HG02943 (cell line): ENCODE data around the gene B3GNT9.

Experiments
- ATAC-seq: cut with Tn5 transposase; IDR thresholded peaks from one replicate; pipeline ENCODE4 v1.9.1; 2021; ENCODE audit warnings: mild to moderate bottlenecking, low read depth, moderate library complexity; ENCODE audit not compliant: unreplicated experiment

The B3GNT9 gene

GRCh38 chr16:67169642-67170167 is 18.9 kb upstream of the B3GNT9 start:
- no peak for ATAC-seq

GRCh38 chr16:67169011-67169451 is 18.2 kb upstream of the B3GNT9 start:
- ATAC-seq = no peak

GRCh38 chr16:67167588-67167987 is 16.8 kb upstream of the B3GNT9 start:
- no peak for ATAC-seq

GRCh38 chr16:67166598-67167168 is 15.9 kb upstream of the B3GNT9 start:
- no peak for ATAC-seq

- ATAC-seq = no peak
Observed at GRCh38 chr16:67166110-67166547, 15.3 kb upstream of the B3GNT9 start.

GRCh38 chr16:67165121-67166078 is 14.6 kb upstream of the B3GNT9 start:
- ATAC-seq = no peak

- no peak for ATAC-seq
Observed at GRCh38 chr16:67164599-67165061, 13.8 kb upstream of the B3GNT9 start, which contains the start of gene HSF4. HSF4 (plus strand) TSS chr16:67164745; CDS start chr16:67164812, 67 bp downstream.

- no peak for ATAC-seq
Observed at GRCh38 chr16:67163999-67164558, 13.3 kb upstream of the B3GNT9 start.

- no peak for ATAC-seq
Observed at GRCh38 chr16:67163164-67163998, 12.6 kb upstream of the B3GNT9 start.

GRCh38 chr16:67162506-67163163 is 11.8 kb upstream of the B3GNT9 start:
- no peak for ATAC-seq

- no peak for ATAC-seq
Observed at GRCh38 chr16:67161595-67162058, 10.8 kb upstream of the B3GNT9 start.

GRCh38 chr16:67158637-67159600 is 8.1 kb upstream of the B3GNT9 start:
- no peak for ATAC-seq

- no peak for ATAC-seq
Observed at GRCh38 chr16:67157892-67158635, 7.3 kb upstream of the B3GNT9 start.

- ATAC-seq = no peak
Observed at GRCh38 chr16:67157106-67157748, 6.4 kb upstream of the B3GNT9 start.

- ATAC-seq = no peak
Observed at GRCh38 chr16:67156143-67156844, 5.5 kb upstream of the B3GNT9 start.

GRCh38 chr16:67155295-67156142 is 4.7 kb upstream of the B3GNT9 start:
- ATAC-seq = no peak
